GM12878 (cell line): Measurements from ENCODE around the gene ITFG1. TPM values are rescaled to one million over a fixed set of nuclear protein-coding genes. Genes with fewer than 3 reads are reported as not detected.

Source experiments
- ATAC-seq: fragments of 200-7000 bp; cut with Tn5 transposase; 3 replicates; pipeline ENCODE4 v1.9.1; 2020; ENCODE audit warnings: mild to moderate bottlenecking, moderate library complexity
- BruUV-seq: library from RNA; stranded (reverse); fragments of 400-500 nt; replicated peaks from 2 replicates; lab custom pipeline; 2021; lab: Mats Ljungman, UMichigan
- CTCF ChIA-PET: fragments of 300-600 bp; sonication (Branson Sonifier 250); formaldehyde crosslinking; extraction: SDS; loops from one replicate; lab custom pipeline; 2021; ENCODE audit warnings: inconsistent platforms; lab: Yijun Ruan, JAX
- POLR2A ChIA-PET: fragments of 350-600 bp; formaldehyde crosslinking; extraction: SDS; loops from one replicate; lab custom pipeline; 2021; ENCODE audit warnings: inconsistent platforms; lab: Charles Lee
- RAD21 ChIA-PET: fragments of 300-600 bp; sonication (Branson Sonifier 250); formaldehyde crosslinking; loops from one replicate; lab custom pipeline; 2023; ENCODE audit warnings: antibody characterized with exemption; ENCODE audit not compliant: unreplicated experiment; lab: Charles Lee
- SMC1A ChIA-PET: fragments of 300-600 bp; sonication (Branson Sonifier 250); formaldehyde crosslinking; loops from one replicate; lab custom pipeline; 2023; ENCODE audit not compliant: unreplicated experiment, uncharacterized antibody; lab: Charles Lee
- DNase-seq: peaks from one replicate; pipeline ENCODE4 v3.0.0-alpha.2; 2011; ENCODE audit warnings: low read depth, low spot score
- FAIRE-seq: peaks from 3 replicates; lab custom pipeline; 2011; peaks lifted over from hg19 to GRCh38; lab: Jason Lieb, UNC
- H2AFZ ChIP-seq: 2 replicates; pipeline ENCODE4 v1.6.0; 2011; ENCODE audit warnings: low read depth, low read length, control low read depth; ENCODE audit not compliant: control insufficient read depth
- H3K27ac ChIP-seq: 2 replicates; pipeline ENCODE4 v1.5.1; 2011; ENCODE audit warnings: control low read depth; ENCODE audit not compliant: control insufficient read depth, insufficient read depth
- H3K27me3 ChIP-seq, 2 experiments: replicated peaks in 1 of 2; 2 replicates each; pipeline versions ENCODE4 v1.6.0 to v1.6.1; 2011; ENCODE audit warnings: low read length in 1 of 2; ENCODE audit not compliant: control insufficient read depth in 2 of 2, insufficient read depth in 2 of 2
- H3K36me3 ChIP-seq, 2 experiments: 2 replicates each; pipeline ENCODE4 v1.5.1; 2011; ENCODE audit warnings: low read length in 1 of 2; ENCODE audit not compliant: control insufficient read depth in 2 of 2, insufficient read depth in 2 of 2
- H3K4me1 ChIP-seq: 2 replicates; pipeline ENCODE4 v1.6.1; 2011; ENCODE audit warnings: mild to moderate bottlenecking, low read length, moderate library complexity, mixed read lengths; ENCODE audit not compliant: control insufficient read depth, insufficient read depth
- H3K4me2 ChIP-seq: 2 replicates; pipeline ENCODE4 v1.6.0; 2011; ENCODE audit warnings: control low read depth; ENCODE audit not compliant: control insufficient read depth, insufficient read depth
- H3K4me3 ChIP-seq: fragments of 200-600 bp; sonication (generic); 2 replicates; pipeline ENCODE4 v1.5.1; 2016
- H3K79me2 ChIP-seq: 2 replicates; pipeline ENCODE4 v1.6.0; 2011; ENCODE audit warnings: low read length; ENCODE audit not compliant: control insufficient read depth, insufficient read depth
- H3K9ac ChIP-seq: 2 replicates; pipeline ENCODE4 v1.8.0; 2011; ENCODE audit warnings: low read length, control low read depth, mixed read lengths; ENCODE audit not compliant: control insufficient read depth, insufficient read depth
- H3K9me3 ChIP-seq: replicated peaks from 3 replicates; pipeline ENCODE4 v1.5.1; 2011; ENCODE audit warnings: mild to moderate bottlenecking, low read length; ENCODE audit not compliant: control insufficient read depth, insufficient read depth
- H4K20me1 ChIP-seq: 2 replicates; pipeline ENCODE4 v1.6.0; 2011; ENCODE audit not compliant: control insufficient read depth, insufficient read depth
- IRF5 ChIP-seq: fragments of 450-650 bp; IDR thresholded peaks from 2 replicates; pipeline ENCODE4 v1.6.1; 2017; ENCODE audit warnings: borderline replicate concordance
- PAX8 ChIP-seq: fragments of 450-650 bp; IDR thresholded peaks from 2 replicates; pipeline ENCODE4 v1.6.1; 2017; ENCODE audit warnings: mild to moderate bottlenecking, moderate library complexity
- SMARCA5 ChIP-seq: fragments of 450-650 bp; IDR thresholded peaks from 2 replicates; pipeline ENCODE4 v1.6.1; 2017; ENCODE audit warnings: mild to moderate bottlenecking
- USF2 ChIP-seq: IDR thresholded peaks from 2 replicates; pipeline ENCODE4 v1.6.1; 2011; ENCODE audit warnings: low read depth, low read length, improper control_type of control experiment, borderline replicate concordance
- ZNF384 ChIP-seq: IDR thresholded peaks from 2 replicates; pipeline ENCODE4 v1.6.1; 2012; ENCODE audit warnings: low read depth, mild to moderate bottlenecking, low read length, improper control_type of control experiment, borderline replicate concordance
- ZSCAN29 ChIP-seq: fragments of 450-650 bp; IDR thresholded peaks from 2 replicates; pipeline ENCODE4 v1.6.1; 2017; ENCODE audit warnings: mild to moderate bottlenecking, moderate library complexity
- WGBS: methylation state at CpG from one replicate; pipeline ENCODE4 v1.1.6; 2016; ENCODE audit warnings: low lambda C conversion rate; ENCODE audit not compliant: insufficient replicate concordance, insufficient coverage; ENCODE audit errors: missing lambda C conversion rate; 5-methylcytosine and 5-hydroxymethylcytosine counted together
- in situ Hi-C: fragments of 300-500 bp; cut with MboI; formaldehyde crosslinking; loops from 9 replicates; pipeline ENCODE4 v1.14.3; 2018; ENCODE audit warnings: mixed read lengths
- intact Hi-C: fragments of 100-400 bp; cut with micrococcal nuclease; formaldehyde crosslinking; loops from one replicate; pipeline ENCODE4 v1.14.2; 2022; ENCODE audit not compliant: unreplicated experiment
- polyA plus RNA-seq, 11 experiments: library from polyadenylated mRNA; depleted of rRNA in 4 of 11; unstranded in 6 of 11; stranded (reverse) in 5 of 11; fragments of >200 nt; fragmentation: Nextera tagmentation in 4 of 11; fragmentation: Illumina TruSeq in 1 of 11; extraction: Ambion mirVana in 4 of 11; extraction: Trizol in 1 of 11; gene quantifications; 1 replicate in 1 of 11; 2 replicates in 10 of 11; pipeline versions ENCODE4 v1.2.1 to v1.2.3, GENCODE V29; 2011 to 2016; ENCODE audit warnings: inconsistent platforms in 2 of 11, missing spikeins in 2 of 11, low read depth in 1 of 11
- total RNA-seq, 4 experiments: library from RNA; depleted of rRNA in 3 of 4; stranded (reverse); fragments of >200 nt in 3 of 4; fragmentation: Illumina TruSeq in 1 of 4; extraction: Trizol in 1 of 4; gene quantifications; 2 replicates each; pipeline versions ENCODE4 v1.2.1 to v1.2.3, GENCODE V29; 2013 to 2021

The ITFG1 gene
- total and polyA plus RNA-seq, 10 of the 15 experiments (the other 5 are each of a cell fraction or from before 2014, with no cell fraction given), result 9.3 to 56.3 (median 28.6) TPM

- ChIA-PET RAD21 (no interaction called here), POLR2A (no interaction called here), CTCF (interaction anchor here (0.7 kb wide), 2 partner anchors 87 to 208 kb away, joined by 3 read pairs; no protein-coding TSS in a partner anchor), SMC1A (no interaction called here)
- intact Hi-C loops (no loop called here), in situ Hi-C loops (no loop called here)
- FAIRE-seq, result no peak
- H3K4me1 ChIP-seq, result no peaks in the 10 kb centered on the region
- BruUV-seq, result no TSS peak
- no peak for TF ChIP-seq SMARCA5
- no peak for TF ChIP-seq IRF5
- no peak for TF ChIP-seq PAX8
- no peak for TF ChIP-seq ZNF384
- no peak for TF ChIP-seq ZSCAN29
- TF ChIP-seq USF2, result no peak
- no peaks in the 10 kb centered on the region for H3K79me2 ChIP-seq
- H3K9ac ChIP-seq, result no peak overlapping the region
- H3K27me3 ChIP-seq, result no peaks in the 10 kb centered on the region
- H3K36me3 ChIP-seq, result no peaks in the 10 kb centered on the region
- WGBS, result 98% methylated on average over 7 of the region's 7 CpGs
- H4K20me1 ChIP-seq, result no peaks in the 10 kb centered on the region
- ATAC-seq, result no peak
- no peak for DNase-seq
- H3K27ac ChIP-seq, result no peak overlapping the region
- no peaks in the 10 kb centered on the region for H3K9me3 ChIP-seq
- no peak overlapping the region for H2AFZ ChIP-seq
- no peak overlapping the region for H3K4me2 ChIP-seq
- no peak overlapping the region for H3K4me3 ChIP-seq
These were observed 232.6 kb downstream of the ITFG1 start for GRCh38 chr16:47228241-47228640.
